ENCODE measurements around the gene ACMSD. TPM values are rescaled to one million over a fixed set of nuclear protein-coding genes. Genes with fewer than 3 reads are reported as not detected.
"Not testable (repeated sequence)": the region's sequence is repeated elsewhere in the genome, so short reads cannot be mapped to it uniquely, and the experiment has no call there.

ACMSD gene
- total and polyA plus RNA-seq, 2 of the 13 experiments (the other 11 are each of a cell fraction or from before 2014, with no cell fraction given), result not detected

DNA sequence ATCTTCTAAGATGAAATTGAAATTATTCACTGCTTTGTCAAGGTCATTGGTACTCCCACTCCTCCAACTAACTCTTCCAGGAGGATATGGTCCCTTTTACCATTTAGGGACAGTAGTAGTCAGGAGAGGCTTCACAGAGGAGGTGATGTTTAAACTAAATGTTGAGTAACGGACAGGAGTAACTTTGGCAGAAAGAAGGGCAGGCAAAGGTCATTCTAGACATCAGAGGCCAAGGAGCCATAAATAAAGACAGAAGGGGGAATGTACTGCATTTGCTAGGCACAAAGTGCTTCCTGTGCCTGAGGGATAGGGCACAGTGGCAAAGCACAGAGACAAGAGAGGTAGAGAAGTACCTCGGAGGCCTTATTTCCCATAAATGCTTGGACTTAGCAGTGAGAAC is 14.6 kb upstream of the ACMSD start:
- intact Hi-C loops (cut with micrococcal nuclease; ENCODE audit: unreplicated experiment) (no loop called here), in situ Hi-C loops (cut with HindIII; ENCODE audit: extremely low pct_ligation_motif_present, low pct_unique_long_range_greater_than_20kb) (no loop called here)
- DNase-seq (ENCODE audit: low spot score) (no peak), ATAC-seq (no peak), FAIRE-seq (no peak)
- Histone ChIP-seq H3K9ac (ENCODE audit: insufficient read depth, low read depth, low read length) (no peak overlapping the region), H3K79me2 (ENCODE audit: insufficient read depth, low read length) (no peaks in the 10 kb centered on the region), H3K36me3 (replicated peaks in 1 of 2; ENCODE audit: control insufficient read depth in 1 of 2, insufficient read depth in 2 of 2, low read length in 2 of 2) (no peaks in the 10 kb centered on the region), H4K20me1 (ENCODE audit: insufficient read depth, low read length) (no peaks in the 10 kb centered on the region), H3K27ac (ENCODE audit: extremely low read length, insufficient read depth, low read length) (no peak overlapping the region), H3K9me3 (ENCODE audit: low read length) (no peaks in the 10 kb centered on the region), H3K4me2 (ENCODE audit: low read depth, low read length) (no peak overlapping the region), H3K4me1 (ENCODE audit: insufficient read depth, low read length) (peaks cover 12% of the 10 kb centered on the region), H3K27me3 (ENCODE audit: control insufficient read depth in 1 of 2, insufficient read depth in 2 of 2, low read length in 2 of 2) (peaks cover 2 to 4% of the 10 kb centered on the region in 2 experiments; a peak in 1 of 5 replicates), H3K4me3 (replicated peaks in 1 of 3; ENCODE audit: insufficient read depth in 1 of 3, low read depth in 2 of 3, low read length in 3 of 3) (no peak overlapping the region), H2AFZ (ENCODE audit: low read length) (no peak overlapping the region)
- 32% methylated on average over 2 of the region's 2 CpGs for WGBS (ENCODE audit: low lambda C conversion rate)
- TF ChIP-seq ZFP36 (IDR thresholded peaks at IDR 0.05; ENCODE audit: borderline replicate concordance, low read depth, low read length, partially characterized antibody), result peak; percentile 24
- no peak for TF ChIP-seq PAXIP1 (CRISPR knock-in tag; conservative IDR thresholded peaks at IDR 0.05)
- POLR2A ChIA-PET, result no interaction called here
- no TSS peak for BruUV-seq (replicated peaks)
- CTCF ChIA-PET (ENCODE audit: low intra/inter-chr PET ratio, low total read pairs), result no interaction called here

- BruUV-seq (replicated peaks); H2AFZ ChIP-seq (ENCODE audit: low read length); H3K4me3 ChIP-seq (replicated peaks in 1 of 3; ENCODE audit: insufficient read depth in 1 of 3, low read depth in 2 of 3, low read length in 3 of 3); H3K36me3 ChIP-seq (replicated peaks in 1 of 2; ENCODE audit: control insufficient read depth in 1 of 2, insufficient read depth in 2 of 2, low read length in 2 of 2); in situ Hi-C loops (cut with HindIII; ENCODE audit: extremely low pct_ligation_motif_present, low pct_unique_long_range_greater_than_20kb); intact Hi-C loops (cut with micrococcal nuclease; ENCODE audit: unreplicated experiment); H3K27me3 ChIP-seq (ENCODE audit: control insufficient read depth in 1 of 2, insufficient read depth in 2 of 2, low read length in 2 of 2); DNase-seq (ENCODE audit: low spot score); H3K4me2 ChIP-seq (ENCODE audit: low read depth, low read length); H3K9me3 ChIP-seq (ENCODE audit: low read length); H3K79me2 ChIP-seq (ENCODE audit: insufficient read depth, low read length); POLR2A ChIA-PET; H3K27ac ChIP-seq (ENCODE audit: extremely low read length, insufficient read depth, low read length); FAIRE-seq; CTCF ChIA-PET (ENCODE audit: low intra/inter-chr PET ratio, low total read pairs); H3K9ac ChIP-seq (ENCODE audit: insufficient read depth, low read depth, low read length); ATAC-seq; H4K20me1 ChIP-seq (ENCODE audit: insufficient read depth, low read length): not testable (repeated sequence)
- 57% methylated on average over 10 of the region's 13 CpGs for WGBS (ENCODE audit: low lambda C conversion rate)
- H3K4me1 ChIP-seq (ENCODE audit: insufficient read depth, low read length), result peaks cover 12% of the 10 kb centered on the region
These were observed 12.7 kb upstream of the ACMSD start for GRCh38 chr2:134825716-134826115.
